Activated CD4-positive, alpha-beta T cell treated with anti-CD3 and anti-CD28 coated beads, Interleukin-2, amount 10 ng/mL, durations not matched to agents 7 days and 5 days (primary cell): ENCODE measurements around the gene SRSF10. TPM values are rescaled to one million over a fixed set of nuclear protein-coding genes. Genes with fewer than 3 reads are reported as not detected.
"Not testable (repeated sequence)": the region's sequence is repeated elsewhere in the genome, so short reads cannot be mapped to it uniquely, and the experiment has no call there.

Experiments
- CTCF ChIA-PET: fragments of 350-600 bp; sonication (Branson Sonifier 250); formaldehyde crosslinking; loops from one replicate; lab custom pipeline; 2021; ENCODE audit warnings: antibody characterized with exemption; lab: Charles Lee
- POLR2A ChIA-PET: fragments of 350-600 bp; sonication (Branson Sonifier 250); formaldehyde crosslinking; loops from one replicate; lab custom pipeline; 2021; ENCODE audit warnings: antibody characterized with exemption; lab: Charles Lee
- DNase-seq: peaks from one replicate; pipeline ENCODE4 v3.0.0-alpha.2; 2020
- H3K27ac Mint-ChIP-seq: one replicate; pipeline ENCODE4 v1.8.0; 2021; ENCODE audit warnings: mild to moderate bottlenecking, moderate library complexity, mixed read lengths
- H3K27me3 Mint-ChIP-seq: one replicate; pipeline ENCODE4 v1.8.0; 2021; ENCODE audit warnings: mixed read lengths
- H3K36me3 Mint-ChIP-seq: one replicate; pipeline ENCODE4 v1.8.0; 2021; ENCODE audit warnings: low read depth, mixed read lengths
- H3K4me1 Mint-ChIP-seq: one replicate; pipeline ENCODE4 v1.8.0; 2021; ENCODE audit warnings: mixed read lengths
- H3K4me3 Mint-ChIP-seq: one replicate; pipeline ENCODE4 v1.8.0; 2021; ENCODE audit warnings: mild to moderate bottlenecking, moderate library complexity, mixed read lengths
- H3K9me3 Mint-ChIP-seq: one replicate; pipeline ENCODE4 v1.8.0; 2021; ENCODE audit warnings: mixed read lengths
- total RNA-seq, 2 experiments: library from RNA; stranded (reverse); gene quantifications; one replicate each; pipeline ENCODE4 v1.2.3, GENCODE V29; 2021

SRSF10 gene
- total RNA-seq, result 100 to 1,000 TPM; 217 to 224 TPM

- ChIA-PET CTCF (interaction anchor here (1.1 to 1.8 kb wide), 3 partner anchors 19 to 412 kb away, joined by 3 to 9 read pairs (median 4); partner anchors contain the start of gene PNRC2), POLR2A (interaction anchor here (0.9 to 1.1 kb wide), 3 partner anchors 9 to 21 kb away, joined by 5 to 10 read pairs (median 9); partner anchors contain the start of gene PNRC2)
- H3K9me3 Mint-ChIP-seq, result no peaks in the 10 kb centered on the region
- H3K4me1 Mint-ChIP-seq, result peaks cover 44% of the 10 kb centered on the region
- peak within 1 kb of the TSS; percentile 88 for H3K4me3 Mint-ChIP-seq
- H3K27me3 Mint-ChIP-seq, result no peaks in the 10 kb centered on the region
- H3K36me3 Mint-ChIP-seq, result peaks cover 39% of the 10 kb centered on the region
- peak; percentile 99 for DNase-seq
- peak within 1 kb of the TSS; percentile 94 for H3K27ac Mint-ChIP-seq
Measured at GRCh38 chr1:23979881-23980727, at the start of gene SRSF10. SRSF10 (minus strand) TSS chr1:23980327; CDS start chr1:23980255, 72 bp downstream.

DNA sequence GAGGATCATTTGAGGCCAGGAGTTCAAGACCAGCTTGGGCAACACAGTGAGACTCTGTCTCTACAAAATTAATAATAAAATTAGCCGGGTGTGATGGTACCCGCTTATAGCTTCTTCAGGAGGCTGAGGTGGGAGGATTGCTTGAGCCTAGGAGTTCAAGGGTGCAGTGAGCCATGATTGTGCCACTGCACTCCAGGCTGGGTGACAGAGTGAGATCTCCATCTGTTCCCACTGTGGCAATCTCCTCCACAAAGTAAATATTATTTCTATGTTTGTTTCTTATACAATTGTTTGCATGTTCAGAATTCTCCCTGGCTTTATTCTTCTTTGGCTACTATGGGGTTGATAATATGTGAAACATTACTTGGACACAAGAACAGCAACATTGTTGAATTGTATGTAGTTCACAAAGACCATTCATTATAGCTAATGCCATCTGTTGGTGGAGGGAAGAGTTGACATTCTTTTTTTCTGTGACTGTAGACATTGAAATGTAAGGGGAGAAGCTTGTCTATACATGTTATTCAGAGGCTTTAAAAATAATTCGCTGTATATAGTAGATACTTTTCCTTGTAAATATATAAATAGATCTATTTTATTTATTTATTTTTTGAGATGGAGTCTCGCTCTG, 47.8 kb upstream of the SRSF10 start:
- Mint-ChIP-seq H3K9me3 (no peaks in the 10 kb centered on the region), H3K36me3 (no peaks in the 10 kb centered on the region), H3K27ac (no peak overlapping the region), H3K4me1 (peaks cover 2% of the 10 kb centered on the region), H3K27me3 (peaks cover 2% of the 10 kb centered on the region), H3K4me3 (no peak overlapping the region)
- ChIA-PET CTCF (interaction anchor here (0.9 to 1.6 kb wide), 3 partner anchors 122 to 387 kb away, joined by 3 to 4 read pairs (median 4); partner anchors contain the start of gene NIPAL3), POLR2A (no interaction called here)
- DNase-seq, result no peak

- Mint-ChIP-seq H3K4me1 (no peaks in the 10 kb centered on the region), H3K4me3 (no peak overlapping the region), H3K27ac (no peak overlapping the region), H3K27me3 (no peaks in the 10 kb centered on the region), H3K9me3 (no peaks in the 10 kb centered on the region), H3K36me3 (no peaks in the 10 kb centered on the region)
- no peak for DNase-seq
- POLR2A ChIA-PET, result no interaction called here
- CTCF ChIA-PET, result no interaction called here
Measured at GRCh38 chr1:24022581-24023361, 42.6 kb upstream of the SRSF10 start.

DNA sequence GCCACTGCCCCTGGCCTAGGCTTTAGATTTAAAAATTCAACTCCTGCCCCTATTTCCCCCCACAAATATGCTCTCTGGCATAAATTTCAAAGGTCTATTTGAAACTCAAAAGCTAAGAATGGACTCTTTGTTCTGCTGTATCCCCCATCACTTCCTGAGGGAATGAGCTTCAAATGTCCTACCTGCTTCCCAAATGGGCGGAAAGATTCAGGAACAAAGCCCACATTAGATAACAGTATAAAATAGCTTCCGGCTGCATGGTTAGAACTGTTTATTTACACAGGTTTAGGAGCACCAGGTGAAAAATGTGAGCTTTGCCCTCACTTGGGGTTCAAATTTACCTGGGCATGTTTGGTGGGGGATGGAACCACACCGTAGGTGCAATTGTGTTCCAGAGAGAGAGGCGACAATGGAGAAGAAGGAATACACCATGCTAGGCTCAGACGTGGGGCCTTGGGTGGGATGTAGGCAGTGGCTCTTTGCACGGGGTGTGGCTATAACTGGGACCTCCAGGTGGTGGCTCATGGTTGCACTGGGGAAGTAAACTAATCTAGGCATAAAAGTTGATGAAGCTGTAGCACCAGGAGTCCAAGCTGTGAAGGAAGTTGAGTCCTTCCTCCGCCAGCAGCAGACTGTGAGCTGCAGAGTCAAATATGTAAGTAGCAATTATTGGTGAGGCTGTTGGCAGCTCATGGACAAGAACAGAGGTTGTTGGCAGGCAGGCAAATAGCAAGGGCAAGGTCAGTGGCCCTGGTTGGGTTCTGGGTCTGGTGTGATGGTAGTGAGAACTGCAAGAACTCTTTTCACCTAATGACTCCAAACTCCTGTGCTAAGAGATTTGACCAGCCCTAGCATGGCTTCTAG, 41.5 kb upstream of the SRSF10 start:
- ChIA-PET POLR2A (no interaction called here), CTCF (interaction anchor here (0.6 kb wide), 1 partner anchor 9 kb away, joined by 3 read pairs; no protein-coding TSS in a partner anchor)
- H3K4me1 Mint-ChIP-seq, result no peaks in the 10 kb centered on the region
- no peak overlapping the region for H3K4me3 Mint-ChIP-seq
- no peaks in the 10 kb centered on the region for H3K9me3 Mint-ChIP-seq
- H3K36me3 Mint-ChIP-seq, result no peaks in the 10 kb centered on the region
- no peak for DNase-seq
- no peaks in the 10 kb centered on the region for H3K27me3 Mint-ChIP-seq
- no peak overlapping the region for H3K27ac Mint-ChIP-seq

DNA sequence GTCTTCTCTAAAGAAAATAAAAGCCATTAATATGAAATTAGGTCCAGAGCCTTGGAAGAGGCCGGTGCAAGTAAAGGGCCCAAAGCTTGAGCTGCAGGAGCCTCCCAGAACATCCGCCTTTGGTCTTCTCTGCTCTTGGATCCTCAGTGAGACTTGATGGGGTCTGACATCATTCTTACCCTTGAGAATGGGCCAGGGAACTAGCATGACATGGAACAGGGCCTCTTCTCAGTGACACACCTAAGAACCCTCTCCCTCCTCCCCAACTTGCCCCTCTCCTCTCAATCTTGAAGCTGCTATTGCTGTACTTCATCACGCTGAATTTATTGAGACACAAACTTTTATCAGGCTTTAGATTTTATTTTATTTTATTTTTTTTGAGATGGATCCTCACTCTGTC, 40.3 kb upstream of the SRSF10 start:
- no peak overlapping the region for H3K4me3 Mint-ChIP-seq
- H3K4me1 Mint-ChIP-seq, result no peaks in the 10 kb centered on the region
- no peak for DNase-seq
- H3K27me3 Mint-ChIP-seq, result peaks cover 1% of the 10 kb centered on the region
- POLR2A ChIA-PET, result no interaction called here
- no peak overlapping the region for H3K27ac Mint-ChIP-seq
- CTCF ChIA-PET, result no interaction called here
- H3K9me3 Mint-ChIP-seq, result no peaks in the 10 kb centered on the region
- H3K36me3 Mint-ChIP-seq, result no peaks in the 10 kb centered on the region

DNA sequence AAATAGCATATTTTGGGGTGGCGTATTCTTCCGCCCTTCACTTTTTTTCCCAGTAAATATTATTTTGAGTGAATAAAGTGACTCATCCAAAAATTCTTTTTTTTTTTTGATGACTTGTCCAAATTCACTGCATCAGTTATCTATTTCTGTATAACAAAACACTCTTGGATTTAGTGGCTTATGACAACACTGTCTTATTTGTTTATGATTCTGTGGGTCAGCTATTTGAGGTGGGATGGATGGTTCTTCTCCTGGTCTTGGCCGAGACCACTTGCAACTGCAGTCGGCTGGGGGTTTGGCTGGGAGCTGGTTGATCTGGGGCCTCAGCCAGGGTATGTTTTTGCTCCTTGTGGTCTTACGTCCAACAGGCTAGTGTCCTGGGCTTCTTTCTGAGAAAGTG, 39.9 kb upstream of the SRSF10 start:
- Mint-ChIP-seq H3K4me1 (no peaks in the 10 kb centered on the region), H3K4me3 (no peak overlapping the region), H3K27ac (no peak overlapping the region), H3K36me3 (no peaks in the 10 kb centered on the region), H3K9me3 (no peaks in the 10 kb centered on the region), H3K27me3 (peaks cover 1% of the 10 kb centered on the region)
- DNase-seq, result no peak
- CTCF ChIA-PET, result no interaction called here
- POLR2A ChIA-PET, result no interaction called here

- ChIA-PET POLR2A (no interaction called here), CTCF (interaction anchor here (0.6 to 0.7 kb wide), 2 partner anchors 141 to 373 kb away, joined by 3 to 4 read pairs; no protein-coding TSS in a partner anchor)
- Mint-ChIP-seq H3K36me3 (no peaks in the 10 kb centered on the region), H3K27me3 (peaks cover 5% of the 10 kb centered on the region), H3K27ac (no peak overlapping the region), H3K4me3 (no peak overlapping the region), H3K4me1 (no peaks in the 10 kb centered on the region), H3K9me3 (no peaks in the 10 kb centered on the region)
- no peak for DNase-seq
Measured at GRCh38 chr1:24018611-24019580, 38.8 kb upstream of the SRSF10 start.

- no peaks in the 10 kb centered on the region for H3K36me3 Mint-ChIP-seq
- CTCF ChIA-PET, result no interaction called here
Measured at GRCh38 chr1:24015221-24016210, 35.4 kb upstream of the SRSF10 start.

GRCh38 chr1:24012878-24013277, 32.8 kb upstream of the SRSF10 start:
- H3K36me3 Mint-ChIP-seq, H3K4me3 Mint-ChIP-seq, POLR2A ChIA-PET, H3K9me3 Mint-ChIP-seq, DNase-seq, CTCF ChIA-PET, H3K4me1 Mint-ChIP-seq, H3K27ac Mint-ChIP-seq: not testable (repeated sequence)
- H3K27me3 Mint-ChIP-seq, result peaks cover 26% of the 10 kb centered on the region

More at GRCh38 chr1:24015221-24016210, 35.4 kb upstream of the SRSF10 start:
- H3K27me3 Mint-ChIP-seq, result peaks cover 18% of the 10 kb centered on the region
- no peaks in the 10 kb centered on the region for H3K9me3 Mint-ChIP-seq
- no peak for DNase-seq
- no peak overlapping the region for H3K27ac Mint-ChIP-seq
- no peak overlapping the region for H3K4me3 Mint-ChIP-seq
- no peaks in the 10 kb centered on the region for H3K4me1 Mint-ChIP-seq
- POLR2A ChIA-PET, result no interaction called here

- Mint-ChIP-seq H3K4me1 (no peaks in the 10 kb centered on the region), H3K4me3 (no peak overlapping the region), H3K27me3 (peaks cover 31% of the 10 kb centered on the region), H3K9me3 (no peaks in the 10 kb centered on the region), H3K27ac (no peak overlapping the region), H3K36me3 (no peaks in the 10 kb centered on the region)
- POLR2A ChIA-PET, result no interaction called here
- CTCF ChIA-PET, result no interaction called here
- no peak for DNase-seq
Measured at GRCh38 chr1:24010650-24011049, 30.5 kb upstream of the SRSF10 start.
